Loucy (cell line): ENCODE data around the gene TTBK2.

Source experiments
- CTCF ChIP-seq: fragments of 200-600 bp; sonication (generic); conservative IDR thresholded peaks from 2 replicates; pipeline ENCODE4 v1.5.1; 2014; ENCODE audit warnings: mild to moderate bottlenecking, antibody characterized with exemption, low read length
- EZH2phosphoT487 ChIP-seq: fragments of 200-600 bp; IDR thresholded peaks from 2 replicates; pipeline ENCODE4 v1.6.1; 2018; ENCODE audit warnings: antibody characterized with exemption, mild to moderate bottlenecking, moderate library complexity, borderline replicate concordance

GRCh38 chr15:42749266-42749665 lies 171.3 kb downstream of the TTBK2 start:
- no peak for TF ChIP-seq CTCF
- no peak for TF ChIP-seq EZH2phosphoT487
